B cell (primary cell): ENCODE results near the gene LRRN4. TPM values are rescaled to one million over a fixed set of nuclear protein-coding genes. Genes with fewer than 3 reads are reported as not detected.

Experiments used
- ATAC-seq: fragments of 200-7000 bp; cut with Tn5 transposase; one replicate; pipeline ENCODE4 v1.10.0; 2021; ENCODE audit warnings: low read depth, mild to moderate bottlenecking, moderate number of reproducible peaks, moderate library complexity
- CTCF ChIA-PET: fragments of 350-600 bp; sonication (Branson Sonifier 250); formaldehyde crosslinking; loops from one replicate; lab custom pipeline; 2021; ENCODE audit warnings: antibody characterized with exemption, inconsistent platforms; lab: Charles Lee
- POLR2A ChIA-PET: fragments of 350-600 bp; sonication (Branson Sonifier 250); formaldehyde crosslinking; loops from one replicate; lab custom pipeline; 2021; ENCODE audit warnings: antibody characterized with exemption; lab: Charles Lee
- DNase-seq: peaks from one replicate; pipeline ENCODE4 v3.0.0; 2013
- H2AFZ ChIP-seq: 2 replicates; pipeline ENCODE4 v1.6.1; 2012; ENCODE audit warnings: mild to moderate bottlenecking, low read depth, low read length; ENCODE audit not compliant: insufficient read depth, poor library complexity, severe bottlenecking
- H3K27ac ChIP-seq, 2 donors: 1 replicate in 1 of 2; 2 replicates in 1 of 2; pipeline ENCODE4 v1.5.1; 2012 to 2013; ENCODE audit warnings: low read length in 2 of 2, mild to moderate bottlenecking in 2 of 2, moderate library complexity in 1 of 2
- H3K27me3 ChIP-seq, 4 experiments: fragments of 200-600 bp in 1 of 4; sonication (generic) in 1 of 4; replicated peaks in 1 of 4; 1 replicate in 2 of 4; 2 replicates in 2 of 4; pipeline versions ENCODE4 v1.6.1 to v1.7.0; 2013 to 2016; ENCODE audit warnings: low read length in 3 of 4, mild to moderate bottlenecking in 2 of 4, mixed read lengths in 1 of 4, moderate library complexity in 1 of 4; ENCODE audit not compliant: insufficient read depth in 4 of 4, control insufficient read depth in 3 of 4; ENCODE audit errors: control extremely low read depth in 1 of 4
- H3K36me3 ChIP-seq, 2 experiments: replicated peaks in 1 of 2; 1 replicate in 1 of 2; 2 replicates in 1 of 2; pipeline versions ENCODE4 v1.6.1 to v1.7.1; 2013; ENCODE audit warnings: low read length in 1 of 2; ENCODE audit not compliant: insufficient read depth in 2 of 2, control insufficient read depth in 1 of 2; ENCODE audit errors: control extremely low read depth in 1 of 2, extremely low read depth in 1 of 2
- H3K4me1 ChIP-seq, 2 donors: fragments of 200-600 bp in 1 of 2; sonication (generic) in 1 of 2; 1 replicate in 1 of 2; 2 replicates in 1 of 2; pipeline versions ENCODE4 v1.5.1 to v1.6.1; 2013 to 2017; ENCODE audit warnings: low read length in 2 of 2; ENCODE audit not compliant: control insufficient read depth in 2 of 2, insufficient read depth in 2 of 2
- H3K4me2 ChIP-seq: replicated peaks from 2 replicates; pipeline ENCODE3; 2012; ENCODE audit warnings: mild to moderate bottlenecking, low read depth, low read length; ENCODE audit not compliant: poor library complexity, severe bottlenecking
- H3K4me3 ChIP-seq, 5 experiments: fragments of 200-600 bp in 1 of 5; sonication (generic) in 1 of 5; 1 replicate in 3 of 5; 2 replicates in 2 of 5; pipeline versions ENCODE4 v1.5.1 to v1.7.0; 2011 to 2016; ENCODE audit warnings: low read length in 4 of 5, mild to moderate bottlenecking in 4 of 5, low read depth in 2 of 5, control low read depth in 1 of 5, moderate library complexity in 1 of 5; ENCODE audit not compliant: insufficient read depth in 1 of 5; ENCODE audit errors: control extremely low read depth in 1 of 5, extremely low read depth in 1 of 5
- H3K79me2 ChIP-seq: fragments of 200-600 bp; sonication (generic); one replicate; pipeline ENCODE4 v1.6.0; 2016; ENCODE audit warnings: low read length; ENCODE audit not compliant: control insufficient read depth, insufficient read depth
- H3K9ac ChIP-seq: fragments of 200-600 bp; sonication (generic); 2 replicates; pipeline ENCODE4 v1.6.1; 2017; ENCODE audit warnings: mild to moderate bottlenecking, low read length, moderate library complexity
- H3K9me3 ChIP-seq, 3 donors: one replicate each; pipeline versions ENCODE4 v1.6.1 to v1.7.1; 2013; ENCODE audit warnings: low read length in 2 of 3; ENCODE audit not compliant: control insufficient read depth in 2 of 3, insufficient read depth in 1 of 3; ENCODE audit errors: control extremely low read depth in 1 of 3
- H4K20me1 ChIP-seq: 2 replicates; pipeline ENCODE4 v1.6.0; 2012; ENCODE audit warnings: mild to moderate bottlenecking, low read length; ENCODE audit not compliant: insufficient read depth, control insufficient read depth, poor library complexity, severe bottlenecking
- H3K27ac Mint-ChIP-seq: one replicate; pipeline ENCODE4 v1.8.0; 2021; ENCODE audit warnings: mixed read lengths
- H3K27me3 Mint-ChIP-seq: one replicate; pipeline ENCODE4 v1.8.0; 2021; ENCODE audit warnings: mixed read lengths
- H3K4me1 Mint-ChIP-seq: one replicate; pipeline ENCODE4 v1.8.0; 2021; ENCODE audit warnings: mixed read lengths
- H3K4me3 Mint-ChIP-seq: one replicate; pipeline ENCODE4 v1.8.0; 2021; ENCODE audit warnings: mixed read lengths
- H3K9me3 Mint-ChIP-seq: one replicate; pipeline ENCODE4 v1.8.0; 2022; ENCODE audit warnings: mixed read lengths; ENCODE audit not compliant: insufficient read depth
- EZH2 ChIP-seq: IDR thresholded peaks from 2 replicates; pipeline ENCODE4 v1.6.1; 2012; ENCODE audit warnings: borderline replicate concordance, low read depth, mild to moderate bottlenecking, moderate library complexity, low read length; ENCODE audit not compliant: insufficient read depth, poor library complexity, severe bottlenecking
- WGBS: methylation state at CpG from one replicate; pipeline ENCODE4 v1.1.5; 2013; ENCODE audit warnings: missing lambda C conversion rate; ENCODE audit not compliant: insufficient coverage; 5-methylcytosine and 5-hydroxymethylcytosine counted together
- intact Hi-C: fragments of 100-400 bp; cut with micrococcal nuclease; formaldehyde crosslinking; loops from one replicate; pipeline ENCODE4 v1.10.0; 2022
- polyA plus RNA-seq: library from polyadenylated mRNA; depleted of rRNA; stranded (reverse); fragments of >200 nt; gene quantifications from 2 replicates; pipeline ENCODE4 v1.2.3, GENCODE V29; 2012
- total RNA-seq, 2 donors: library from RNA; stranded (reverse); fragments of 120-200 nt in 1 of 2; gene quantifications; 1 replicate in 1 of 2; 2 replicates in 1 of 2; pipeline versions ENCODE4 v1.2.3 to v1.2.4, GENCODE V29; 2013 to 2022
- TF ChIP-seq, protein P1 (sequence below): fragments of 200-600 bp; IDR thresholded peaks from one replicate; pipeline ENCODE4 v1.8.0; 2022; ENCODE audit warnings: antibody characterized with exemption, mild to moderate bottlenecking

Gene LRRN4
- total and polyA plus RNA-seq, 2 donors (not counting 1 experiment from before 2014, with no cell fraction given), result not detected

DNA sequence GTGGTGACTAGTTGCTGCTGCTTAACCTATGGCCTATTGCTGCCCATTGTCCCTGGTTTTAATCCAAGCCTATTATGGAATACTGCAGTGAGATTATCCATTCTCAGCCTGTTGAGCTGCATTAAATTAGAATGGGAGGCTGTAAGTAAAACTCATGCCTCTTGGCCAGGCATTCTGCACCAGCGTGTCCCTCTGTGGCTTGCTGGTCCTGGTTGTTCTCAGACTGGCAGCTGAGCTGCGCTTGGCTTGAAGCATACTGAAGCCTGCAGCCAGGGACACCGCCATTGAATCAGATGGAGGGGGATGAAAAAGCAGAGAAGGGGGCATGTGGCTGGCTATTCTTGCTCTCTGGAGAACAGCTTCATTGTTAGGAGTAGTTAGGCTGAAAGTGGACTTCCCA, 15.6 kb downstream of the LRRN4 start:
- CTCF ChIA-PET, result no interaction called here
- no peak overlapping the region for H3K4me3 ChIP-seq
- no peaks in the 10 kb centered on the region for H3K9me3 Mint-ChIP-seq
- H3K79me2 ChIP-seq, result no peaks in the 10 kb centered on the region
- H3K27ac Mint-ChIP-seq, result no peak overlapping the region
- intact Hi-C loops, result no loop called here
- no peaks in the 10 kb centered on the region for H3K27me3 Mint-ChIP-seq
- ATAC-seq, result no peak
- TF ChIP-seq, protein P1, sequence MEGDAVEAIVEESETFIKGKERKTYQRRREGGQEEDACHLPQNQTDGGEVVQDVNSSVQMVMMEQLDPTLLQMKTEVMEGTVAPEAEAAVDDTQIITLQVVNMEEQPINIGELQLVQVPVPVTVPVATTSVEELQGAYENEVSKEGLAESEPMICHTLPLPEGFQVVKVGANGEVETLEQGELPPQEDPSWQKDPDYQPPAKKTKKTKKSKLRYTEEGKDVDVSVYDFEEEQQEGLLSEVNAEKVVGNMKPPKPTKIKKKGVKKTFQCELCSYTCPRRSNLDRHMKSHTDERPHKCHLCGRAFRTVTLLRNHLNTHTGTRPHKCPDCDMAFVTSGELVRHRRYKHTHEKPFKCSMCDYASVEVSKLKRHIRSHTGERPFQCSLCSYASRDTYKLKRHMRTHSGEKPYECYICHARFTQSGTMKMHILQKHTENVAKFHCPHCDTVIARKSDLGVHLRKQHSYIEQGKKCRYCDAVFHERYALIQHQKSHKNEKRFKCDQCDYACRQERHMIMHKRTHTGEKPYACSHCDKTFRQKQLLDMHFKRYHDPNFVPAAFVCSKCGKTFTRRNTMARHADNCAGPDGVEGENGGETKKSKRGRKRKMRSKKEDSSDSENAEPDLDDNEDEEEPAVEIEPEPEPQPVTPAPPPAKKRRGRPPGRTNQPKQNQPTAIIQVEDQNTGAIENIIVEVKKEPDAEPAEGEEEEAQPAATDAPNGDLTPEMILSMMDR, result no peak
- TF ChIP-seq EZH2, result no peak
- peaks cover 0 to 9% (median 0%) of the 10 kb centered on the region in 3 donors for H3K9me3 ChIP-seq
- POLR2A ChIA-PET, result no interaction called here
- H3K4me2 ChIP-seq, result no peak overlapping the region
- H3K4me1 ChIP-seq, result no peaks in the 10 kb centered on the region
- WGBS, result 97% methylated on average over 3 of the region's 3 CpGs
- no peak overlapping the region for H2AFZ ChIP-seq
- peaks cover 1 to 44% of the 10 kb centered on the region in 2 experiments for H3K36me3 ChIP-seq
- DNase-seq, result no peak
- no peak overlapping the region for H3K27ac ChIP-seq
- no peak overlapping the region for H3K9ac ChIP-seq
- H3K4me1 Mint-ChIP-seq, result no peaks in the 10 kb centered on the region
- H3K27me3 ChIP-seq, result no peaks in the 10 kb centered on the region
- H3K4me3 Mint-ChIP-seq, result no peak overlapping the region
- H4K20me1 ChIP-seq, result no peaks in the 10 kb centered on the region

DNA sequence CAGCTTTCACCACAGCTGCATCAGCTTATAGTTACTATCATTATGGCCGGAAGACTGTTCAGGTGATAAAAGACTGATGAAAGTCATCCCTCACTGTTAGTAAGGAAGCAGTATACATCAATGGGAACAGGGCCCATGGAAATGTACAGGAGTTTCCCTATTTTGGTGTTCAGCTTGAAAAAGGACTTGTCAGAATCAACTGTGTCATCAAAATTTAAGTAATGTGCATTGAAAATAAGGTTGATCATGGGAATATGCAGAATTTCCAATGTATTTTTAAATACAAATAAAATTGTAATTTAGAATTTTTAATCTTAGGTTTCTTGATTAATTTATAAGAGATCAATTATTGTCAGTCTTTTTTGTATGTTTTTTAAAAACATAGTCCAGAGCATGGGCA, 16.8 kb downstream of the LRRN4 start:
- Histone ChIP-seq H4K20me1 (no peaks in the 10 kb centered on the region), H3K4me1 (no peaks in the 10 kb centered on the region), H3K9me3 (peaks cover 0 to 9% (median 0%) of the 10 kb centered on the region in 3 donors), H3K79me2 (no peaks in the 10 kb centered on the region), H3K27ac (no peak overlapping the region), H3K4me3 (no peak overlapping the region), H3K36me3 (peaks cover 1 to 50% of the 10 kb centered on the region in 2 experiments), H2AFZ (no peak overlapping the region), H3K27me3 (no peaks in the 10 kb centered on the region), H3K4me2 (no peak overlapping the region), H3K9ac (no peak overlapping the region)
- no peak for ATAC-seq
- ChIA-PET POLR2A (no interaction called here), CTCF (interaction anchor here (2.1 kb wide), 1 partner anchor 509 kb away, joined by 5 read pairs; no protein-coding TSS in a partner anchor)
- Mint-ChIP-seq H3K27me3 (no peaks in the 10 kb centered on the region), H3K27ac (no peak overlapping the region), H3K9me3 (no peaks in the 10 kb centered on the region), H3K4me3 (no peak overlapping the region), H3K4me1 (no peaks in the 10 kb centered on the region)
- WGBS, result no CpG with 5 or more reads among the region's 1 CpG
- TF ChIP-seq, protein P1, result no peak
- TF ChIP-seq EZH2, result no peak
- no peak for DNase-seq
- intact Hi-C loops, result no loop called here
